ENCODE data around the gene KANSL2. TPM values are rescaled to one million over a fixed set of nuclear protein-coding genes. Genes with fewer than 3 reads are reported as not detected.

Gene KANSL2
- polyA plus RNA-seq, 1 donor from 2014 or later: 116 TPM

DNA sequence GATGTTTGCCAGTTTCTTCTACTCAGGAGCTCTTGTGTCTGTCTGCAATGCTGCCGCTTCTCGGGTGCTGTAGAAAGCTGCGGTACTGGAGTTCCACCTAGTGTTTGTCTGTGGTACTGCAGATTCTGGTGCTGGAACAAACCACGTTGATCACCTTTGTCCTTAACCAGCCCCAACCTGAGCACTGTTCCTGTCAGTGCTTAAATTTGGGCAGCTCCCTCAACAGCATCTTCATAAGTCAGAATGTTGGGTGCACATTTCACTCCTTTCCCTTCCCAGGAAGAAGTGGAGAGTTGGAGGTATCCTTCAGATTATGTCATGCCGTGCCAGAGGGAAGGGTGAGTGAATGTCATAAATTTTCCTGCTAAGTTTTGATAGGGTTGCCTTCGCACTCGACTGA lies 63.5 kb downstream of the KANSL2 start:
- Histone ChIP-seq H3K9me2 (ENCODE audit: insufficient read depth, low read length) (no peaks in the 10 kb centered on the region), H3K27ac (ENCODE audit: low read length) (no peak overlapping the region), H3F3A (ENCODE audit: insufficient read depth, low read length, poor library complexity, severe bottlenecking) (no peaks in the 10 kb centered on the region), H3K9me3 (ENCODE audit: low read length) (no peaks in the 10 kb centered on the region), H3K9ac (ENCODE audit: low read length) (no peak overlapping the region), H3K4me2 (ENCODE audit: low read length) (no peak overlapping the region), H2AFZ (ENCODE audit: low read depth, low read length) (no peak overlapping the region), H3K36me3 (ENCODE audit: insufficient read depth, low read length) (no peaks in the 10 kb centered on the region), H3K27me3 (ENCODE audit: insufficient read depth, low read depth, low read length) (no peaks in the 10 kb centered on the region), H3K79me2 (replicated peaks; ENCODE audit: insufficient read depth, low read length) (no peaks in the 10 kb centered on the region), H3K4me3 (ENCODE audit: low read length) (no peak overlapping the region), H4K20me1 (ENCODE audit: insufficient read depth) (no peaks in the 10 kb centered on the region)
- no peak for TF ChIP-seq EP300 (conservative IDR thresholded peaks at IDR 0.05; ENCODE audit: poor library complexity, severe bottlenecking)
- TF ChIP-seq EZH2 (IDR thresholded peaks at IDR 0.05; ENCODE audit: borderline replicate concordance, insufficient read depth, low read length, poor library complexity, severe bottlenecking): no peak
- no peak for TF ChIP-seq TAF1 (IDR thresholded peaks at IDR 0.05; ENCODE audit: low read depth)
- no peak for TF ChIP-seq MXI1 (conservative IDR thresholded peaks at IDR 0.05; ENCODE audit: poor library complexity, severe bottlenecking)
- TF ChIP-seq SMC3 (conservative IDR thresholded peaks at IDR 0.05; ENCODE audit: poor library complexity): peak; percentile 90
- peak; percentile 97 for TF ChIP-seq CTCF (IDR thresholded peaks at IDR 0.05; ENCODE audit: poor library complexity, severe bottlenecking)
- no peak for TF ChIP-seq POLR2AphosphoS5 (IDR thresholded peaks at IDR 0.05)
- TF ChIP-seq RAD21 (conservative IDR thresholded peaks at IDR 0.05): peak; percentile 97
- TF ChIP-seq REST (IDR thresholded peaks at IDR 0.05; ENCODE audit: borderline replicate concordance): no peak

DNA sequence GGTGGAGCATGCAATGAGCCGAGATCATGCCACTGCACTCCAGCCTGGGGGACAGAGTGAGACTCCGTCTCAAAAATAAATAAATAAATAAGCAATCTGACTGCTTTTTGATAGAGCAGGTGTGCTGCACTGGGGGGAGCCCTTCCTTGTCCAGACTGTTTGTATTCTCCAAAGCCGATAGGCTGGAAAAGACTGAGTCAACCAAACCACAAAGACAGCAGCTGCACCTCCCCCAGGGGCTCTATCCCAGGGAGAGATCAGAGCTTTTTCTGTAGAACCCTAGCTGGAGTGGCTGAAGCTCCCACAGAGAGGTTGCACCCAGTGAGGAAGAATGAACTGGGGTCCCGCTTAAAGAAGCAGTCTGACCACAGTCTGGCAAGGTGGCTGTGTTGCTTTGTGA lies 66.4 kb downstream of the KANSL2 start:
- Histone ChIP-seq H3K9me2 (ENCODE audit: insufficient read depth, low read length) (no peaks in the 10 kb centered on the region), H3K4me2 (ENCODE audit: low read length) (no peak overlapping the region), H3K27ac (ENCODE audit: low read length) (no peak overlapping the region), H3K9ac (ENCODE audit: low read length) (no peak overlapping the region), H3K4me3 (ENCODE audit: low read length) (no peak overlapping the region), H4K20me1 (ENCODE audit: insufficient read depth) (no peaks in the 10 kb centered on the region), H3K79me2 (replicated peaks; ENCODE audit: insufficient read depth, low read length) (no peaks in the 10 kb centered on the region), H3F3A (ENCODE audit: insufficient read depth, low read length, poor library complexity, severe bottlenecking) (no peaks in the 10 kb centered on the region), H3K9me3 (ENCODE audit: low read length) (no peaks in the 10 kb centered on the region), H2AFZ (ENCODE audit: low read depth, low read length) (no peak overlapping the region), H3K27me3 (ENCODE audit: insufficient read depth, low read depth, low read length) (no peaks in the 10 kb centered on the region), H3K36me3 (ENCODE audit: insufficient read depth, low read length) (no peaks in the 10 kb centered on the region)
- no peak for TF ChIP-seq SMC3 (conservative IDR thresholded peaks at IDR 0.05; ENCODE audit: poor library complexity)
- no peak for TF ChIP-seq RAD21 (conservative IDR thresholded peaks at IDR 0.05)
- TF ChIP-seq MXI1 (conservative IDR thresholded peaks at IDR 0.05; ENCODE audit: poor library complexity, severe bottlenecking): no peak
- TF ChIP-seq TAF1 (IDR thresholded peaks at IDR 0.05; ENCODE audit: low read depth): no peak
- no peak for TF ChIP-seq CTCF (IDR thresholded peaks at IDR 0.05; ENCODE audit: poor library complexity, severe bottlenecking)
- TF ChIP-seq REST (IDR thresholded peaks at IDR 0.05; ENCODE audit: borderline replicate concordance): no peak
- no peak for TF ChIP-seq EP300 (conservative IDR thresholded peaks at IDR 0.05; ENCODE audit: poor library complexity, severe bottlenecking)
- no peak for TF ChIP-seq EZH2 (IDR thresholded peaks at IDR 0.05; ENCODE audit: borderline replicate concordance, insufficient read depth, low read length, poor library complexity, severe bottlenecking)
